ENCODE data around the gene CLMP. TPM values are rescaled to one million over a fixed set of nuclear protein-coding genes. Genes with fewer than 3 reads are reported as not detected.

CLMP gene
- 50.1 and 81.6 TPM in 2 replicates for total RNA-seq

GRCh38 chr11:123195188-123196059, at the start of gene CLMP:
CLMP (minus strand) TSS chr11:123195248; CDS start chr11:123194940, 308 bp downstream.

DNA sequence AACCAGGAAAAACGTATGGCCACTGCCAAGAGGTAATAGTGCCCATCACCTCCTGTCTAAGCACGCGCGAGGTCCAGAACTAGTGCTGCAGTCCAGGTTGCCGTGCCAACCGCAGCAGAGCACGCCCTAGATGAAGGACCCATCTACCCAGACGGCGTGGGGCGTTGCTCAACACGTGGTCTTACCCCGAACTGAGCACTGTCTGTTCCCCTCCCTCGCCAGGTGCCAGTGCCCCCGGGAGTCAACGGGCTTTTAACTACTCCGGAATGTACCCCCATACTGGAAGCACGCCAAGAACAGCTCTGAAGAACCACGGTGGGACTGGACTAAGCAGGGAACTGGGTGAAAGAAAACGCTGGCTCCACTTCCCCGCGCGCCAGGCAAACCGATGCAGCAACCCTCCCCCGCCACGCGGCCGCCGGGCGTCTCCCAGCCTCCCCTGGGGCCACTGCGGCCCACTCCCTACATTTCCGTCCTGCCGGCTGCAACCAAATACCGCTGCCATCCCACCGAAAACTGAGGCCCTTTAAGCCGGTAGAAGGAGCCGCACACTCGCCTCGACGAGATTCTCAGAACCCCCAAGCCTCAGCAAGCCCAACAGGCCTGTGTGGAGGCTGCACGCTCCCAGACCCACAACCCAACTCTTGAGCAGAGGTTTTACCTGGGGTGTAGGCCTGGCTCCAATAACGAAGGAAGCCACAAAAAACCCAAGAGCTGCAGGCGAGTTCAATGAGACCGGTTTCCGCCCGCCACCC, 133.5 kb downstream of the CLMP start, which contains the start of gene HSPA8:
Gene HSPA8 (minus strand): TSS at position 734 of the 755 bp plus-strand sequence. CDS start 812 bp downstream, outside the sequence.

Other genes starting within 250 kb of the CLMP start
- not detected in 2 replicates for gene BSX, start 213.4 kb downstream of the CLMP start, total RNA-seq
- gene HSPA8, start 133.1 kb downstream of the CLMP start, total RNA-seq: 1,130 and 1,234 TPM in 2 replicates
- gene GRAMD1B, start 235.0 kb upstream of the CLMP start, total RNA-seq: 0.23 and 0.94 TPM in 2 replicates